ENCODE results near the gene TGM5.

GRCh38 chr15:43251185-43251870, 15.4 kb downstream of the TGM5 start:
- TF ChIP-seq CTCF (IDR thresholded peaks at IDR 0.05; ENCODE audit: extremely low read depth in 1 of 2, insufficient read depth in 1 of 2, low read depth in 1 of 2, low read length in 2 of 2) (no peak), MAX (IDR thresholded peaks at IDR 0.05; ENCODE audit: insufficient read depth, insufficient read length) (no peak), POLR2A (IDR thresholded peaks at IDR 0.05; ENCODE audit: low read depth, low read length) (no peak)
